ENCODE results near the gene RTKN.
"Not testable (repeated sequence)": the region's sequence is repeated elsewhere in the genome, so short reads cannot be mapped to it uniquely, and the experiment has no call there.

RTKN gene, protein sequence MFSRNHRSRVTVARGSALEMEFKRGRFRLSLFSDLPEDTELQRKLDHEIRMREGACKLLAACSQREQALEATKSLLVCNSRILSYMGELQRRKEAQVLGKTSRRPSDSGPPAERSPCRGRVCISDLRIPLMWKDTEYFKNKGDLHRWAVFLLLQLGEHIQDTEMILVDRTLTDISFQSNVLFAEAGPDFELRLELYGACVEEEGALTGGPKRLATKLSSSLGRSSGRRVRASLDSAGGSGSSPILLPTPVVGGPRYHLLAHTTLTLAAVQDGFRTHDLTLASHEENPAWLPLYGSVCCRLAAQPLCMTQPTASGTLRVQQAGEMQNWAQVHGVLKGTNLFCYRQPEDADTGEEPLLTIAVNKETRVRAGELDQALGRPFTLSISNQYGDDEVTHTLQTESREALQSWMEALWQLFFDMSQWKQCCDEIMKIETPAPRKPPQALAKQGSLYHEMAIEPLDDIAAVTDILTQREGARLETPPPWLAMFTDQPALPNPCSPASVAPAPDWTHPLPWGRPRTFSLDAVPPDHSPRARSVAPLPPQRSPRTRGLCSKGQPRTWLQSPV

GRCh38 chr2:74441690-74442482 lies at the start of gene RTKN:
Gene RTKN (minus strand): TSS chr2:74441937. CDS start chr2:74441816, 121 bp downstream.
- DNase-seq = no peak

- DNase-seq = no peak
Measured at GRCh38 chr2:74489906-74490305, 48.2 kb upstream of the RTKN start.

DNA sequence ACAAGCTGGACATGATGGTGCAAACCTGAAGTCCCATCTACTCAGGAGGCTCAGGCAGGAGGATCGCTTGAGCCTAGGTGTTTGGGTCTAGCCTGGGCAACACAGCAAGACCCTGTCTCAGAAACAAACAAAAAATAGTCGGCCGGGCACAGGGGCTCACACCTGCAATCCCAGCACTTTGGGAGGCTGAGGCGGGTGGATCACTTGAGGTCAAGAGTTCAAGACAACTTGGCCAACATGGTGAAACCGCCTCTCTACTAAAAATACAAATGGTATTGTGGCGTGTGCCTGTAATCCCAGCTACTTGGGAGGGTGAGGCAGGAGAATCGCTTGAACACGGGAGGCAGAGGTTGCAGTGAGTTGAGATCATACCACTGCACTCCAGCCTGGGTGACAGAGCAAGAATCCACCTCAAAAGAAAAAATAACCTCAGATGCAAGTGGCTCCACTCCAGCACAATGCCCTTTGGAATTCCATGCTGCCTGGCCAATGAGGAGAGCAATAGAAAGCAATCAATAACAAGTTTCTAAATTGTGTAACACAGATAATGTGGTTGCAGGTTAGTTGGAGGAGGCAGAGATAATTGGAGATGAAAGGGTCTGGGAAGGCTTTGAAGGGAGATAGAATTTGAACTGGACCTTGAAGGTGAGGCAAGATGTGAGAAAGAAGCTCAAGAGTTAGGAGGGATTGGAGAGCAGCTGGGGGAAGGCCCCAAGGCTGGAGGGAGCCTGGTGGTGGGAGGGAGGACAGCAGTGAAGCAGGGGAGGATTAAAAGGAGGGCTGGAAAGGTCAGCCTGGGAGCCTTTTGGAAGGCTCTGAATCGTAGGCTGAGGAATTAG lies 47.1 kb upstream of the RTKN start:
- no peak for DNase-seq

DNA sequence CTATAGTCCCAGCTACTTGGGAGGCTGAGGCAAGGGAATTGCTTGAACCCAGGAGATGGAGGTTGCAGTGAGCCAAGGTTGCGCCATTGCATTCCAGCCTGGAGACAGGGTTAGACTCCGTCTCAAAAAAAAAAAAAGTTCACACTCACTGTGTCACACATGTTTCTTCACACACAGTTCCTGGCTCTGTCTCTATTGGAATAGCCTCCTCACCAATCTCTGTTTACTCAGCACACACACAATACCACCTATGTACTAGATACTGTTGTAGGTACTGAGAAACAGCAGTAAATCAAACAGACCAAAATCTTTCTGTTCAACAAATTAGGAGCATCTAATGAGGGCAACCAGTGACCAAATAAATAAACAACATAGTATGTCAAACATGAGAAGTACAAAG lies 44.4 kb upstream of the RTKN start:
- no peak for DNase-seq

GRCh38 chr2:74483675-74484164 lies 42.0 kb upstream of the RTKN start:
- not testable (repeated sequence) for DNase-seq

DNA sequence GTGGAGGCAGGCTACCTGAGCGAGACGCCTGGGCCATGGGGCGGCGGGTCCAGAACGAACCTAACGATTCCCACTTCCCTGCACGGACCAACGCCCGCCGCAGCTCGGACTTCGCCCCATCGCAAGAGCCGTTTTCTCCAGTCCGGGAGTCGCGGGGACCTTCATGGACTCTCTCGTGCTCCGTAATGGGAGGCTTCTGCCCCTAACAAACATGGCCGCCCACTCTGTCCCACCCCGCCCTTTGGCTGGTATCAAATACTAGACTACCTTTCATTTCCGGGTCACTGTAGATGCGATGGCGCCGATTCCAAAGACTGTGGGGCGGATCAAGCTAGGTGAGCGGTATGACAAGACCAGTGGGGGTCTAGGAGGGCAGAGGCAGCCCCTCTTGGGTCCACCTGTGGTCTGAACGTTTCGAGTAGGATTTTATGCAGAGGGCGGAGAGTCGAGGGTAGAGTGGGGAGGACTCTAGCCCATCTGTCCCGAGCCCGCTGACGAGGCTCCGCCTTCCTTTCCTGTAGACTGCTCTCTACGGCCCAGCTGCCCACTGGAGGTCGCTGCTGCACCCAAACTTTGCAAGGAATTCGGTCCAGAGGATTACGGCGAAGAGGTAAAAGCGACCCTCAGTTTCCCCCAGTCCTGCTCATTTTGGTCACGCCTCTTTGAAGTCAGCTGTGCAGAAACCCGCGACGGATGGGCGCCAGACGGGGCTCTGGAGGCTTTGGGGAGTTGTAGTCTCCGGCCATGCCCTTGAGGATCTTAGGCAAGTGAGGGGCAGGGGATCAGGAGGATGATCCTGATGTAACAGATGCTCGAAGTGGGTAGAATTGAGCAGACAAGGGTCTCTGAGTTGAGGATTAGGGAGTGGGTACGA lies 41.3 kb upstream of the RTKN start, which contains the start of the genes CCDC142 and TTC31:
Gene CCDC142 (minus strand): TSS at position 198 of the 874 bp plus-strand sequence. CDS start 161 bp downstream, at position 37.
Gene TTC31 (plus strand): TSS at position 281 of the 874 bp plus-strand sequence. CDS start 15 bp downstream, at position 296.
- peak; percentile 92 to 95 for DNase-seq

GRCh38 chr2:74481961-74482800 lies 40.4 kb upstream of the RTKN start:
- DNase-seq = peak; percentile 47 to 54

DNA sequence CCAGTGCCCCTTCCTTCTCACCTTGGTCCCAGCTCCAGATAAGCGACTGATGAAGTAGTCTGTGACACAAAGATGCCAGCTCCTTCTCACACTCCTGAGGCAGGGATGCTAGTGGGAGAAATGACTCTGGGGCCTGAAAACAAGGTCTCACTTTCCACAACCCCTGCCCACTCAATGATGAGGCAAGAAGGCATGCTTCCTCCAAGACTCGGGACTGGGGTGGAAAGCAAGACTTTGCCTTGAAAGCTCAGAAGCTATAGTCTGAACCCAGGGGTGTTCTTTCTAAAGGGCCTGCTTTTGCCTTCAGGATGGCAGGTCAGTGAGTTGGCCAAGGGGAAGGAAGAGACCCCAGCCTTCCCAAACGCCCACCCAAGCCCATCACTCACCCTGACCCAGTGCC lies 39.7 kb upstream of the RTKN start:
- DNase-seq = no peak

- no peak for DNase-seq
Measured at GRCh38 chr2:74474899-74475298, 33.2 kb upstream of the RTKN start.

- DNase-seq = no peak
Measured at GRCh38 chr2:74474481-74474880, 32.7 kb upstream of the RTKN start.

DNA sequence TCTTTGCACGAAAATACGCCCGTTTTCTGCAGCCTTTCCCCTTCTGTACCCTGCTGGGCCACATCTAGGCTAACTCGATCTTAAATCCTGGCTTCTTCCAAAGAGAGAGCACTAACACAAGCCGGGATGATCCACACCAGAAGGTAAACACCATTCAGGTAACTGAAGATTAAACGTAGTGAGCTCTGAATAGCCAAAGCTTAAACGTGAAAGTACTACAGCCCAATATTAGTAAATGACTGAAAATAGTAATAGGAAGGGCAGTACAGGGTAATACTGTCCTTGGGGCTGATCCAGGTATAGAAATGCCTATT lies 31.2 kb upstream of the RTKN start:
- no peak for DNase-seq

DNA sequence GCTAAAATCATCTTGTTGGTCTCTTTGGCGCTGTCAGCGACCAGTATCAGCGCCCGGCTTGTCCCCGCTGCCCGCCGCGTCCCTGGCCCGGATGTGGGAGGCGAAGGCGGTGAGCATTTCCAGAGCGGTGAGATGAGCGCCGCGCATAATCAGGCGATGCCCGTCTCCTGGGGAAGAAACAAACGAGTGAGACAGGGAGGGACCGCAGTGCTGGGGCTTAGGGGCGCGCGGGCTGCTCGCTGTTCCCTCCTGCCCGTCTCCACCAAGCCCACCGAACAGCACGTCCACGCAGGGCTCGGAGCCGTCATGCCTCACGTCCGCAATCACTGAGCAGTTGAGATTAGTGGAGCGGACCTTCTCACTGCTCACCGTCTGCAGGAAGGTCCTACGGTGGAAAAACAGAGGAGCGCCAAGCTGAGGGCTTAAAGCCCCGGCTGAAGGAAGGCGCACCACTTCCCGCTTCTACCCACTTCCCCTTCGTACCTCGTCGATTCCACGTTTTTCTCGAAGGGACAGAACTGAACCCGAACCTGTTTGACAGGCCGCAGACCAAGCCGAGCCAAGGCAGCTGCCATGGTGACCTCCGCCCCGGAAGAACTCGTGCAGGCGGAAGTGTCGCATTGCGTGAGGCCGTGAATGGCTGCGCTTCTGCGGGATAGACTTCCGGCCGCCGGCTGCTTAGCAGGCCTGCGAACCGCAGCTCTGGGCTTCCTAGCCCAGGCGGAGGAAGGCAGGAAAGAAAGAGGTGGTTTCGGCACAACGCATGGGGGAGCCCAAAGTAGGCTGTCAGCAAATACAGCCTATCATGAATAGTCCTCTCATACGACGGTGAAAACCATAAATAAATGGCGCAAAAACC lies 30.6 kb upstream of the RTKN start, which contains the start of gene MRPL53:
Gene MRPL53 (minus strand): TSS at position 595 of the 859 bp plus-strand sequence. CDS start 20 bp downstream, at position 575.
- peak; percentile 82 to 83 for DNase-seq

GRCh38 chr2:74471332-74472065 lies 29.8 kb upstream of the RTKN start:
- DNase-seq = no peak

GRCh38 chr2:74470742-74471141 lies 29.0 kb upstream of the RTKN start:
- DNase-seq = not testable (repeated sequence)

GRCh38 chr2:74464406-74464805 lies 22.7 kb upstream of the RTKN start:
- DNase-seq = no peak

- DNase-seq = no peak
Measured at GRCh38 chr2:74462786-74463105, 21.0 kb upstream of the RTKN start.

- DNase-seq = no peak
Measured at GRCh38 chr2:74462054-74462785, 20.5 kb upstream of the RTKN start.
